ENCODE results near the gene FCER2.
"Not testable (repeated sequence)": the region's sequence is repeated elsewhere in the genome, so short reads cannot be mapped to it uniquely, and the experiment has no call there.

The FCER2 gene

GRCh38 chr19:7646426-7646700, 55.6 kb downstream of the FCER2 start:
- no peak overlapping the region for H3K4me3 ChIP-seq (ENCODE audit: control insufficient read depth, low read depth, low read length)
- no peak for TF ChIP-seq CTCF (IDR thresholded peaks at IDR 0.05; ENCODE audit: control insufficient read depth, insufficient read depth, low read depth, low read length, missing control alignments)
- no peak for DNase-seq (ENCODE audit: low read depth)

GRCh38 chr19:7645656-7646425, 56.1 kb downstream of the FCER2 start:
- no peak overlapping the region for H3K4me3 ChIP-seq (ENCODE audit: control insufficient read depth, low read depth, low read length)
- no peak for DNase-seq (ENCODE audit: low read depth)
- no peak for TF ChIP-seq CTCF (IDR thresholded peaks at IDR 0.05; ENCODE audit: control insufficient read depth, insufficient read depth, low read depth, low read length, missing control alignments)

GRCh38 chr19:7645163-7645562, 56.8 kb downstream of the FCER2 start:
- no peak for DNase-seq (ENCODE audit: low read depth)
- H3K4me3 ChIP-seq (ENCODE audit: control insufficient read depth, low read depth, low read length): no peak overlapping the region
- no peak for TF ChIP-seq CTCF (IDR thresholded peaks at IDR 0.05; ENCODE audit: control insufficient read depth, insufficient read depth, low read depth, low read length, missing control alignments)

GRCh38 chr19:7644550-7644877, 57.4 kb downstream of the FCER2 start:
- no peak for DNase-seq (ENCODE audit: low read depth)
- no peak for TF ChIP-seq CTCF (IDR thresholded peaks at IDR 0.05; ENCODE audit: control insufficient read depth, insufficient read depth, low read depth, low read length, missing control alignments)

GRCh38 chr19:7643629-7644549, 58.0 kb downstream of the FCER2 start:
- not testable (repeated sequence) for H3K4me3 ChIP-seq (ENCODE audit: control insufficient read depth, low read depth, low read length)

More at GRCh38 chr19:7644550-7644877, 57.4 kb downstream of the FCER2 start:
- no peak overlapping the region for H3K4me3 ChIP-seq (ENCODE audit: control insufficient read depth, low read depth, low read length)

GRCh38 chr19:7643031-7643415, 58.9 kb downstream of the FCER2 start:
- no peak overlapping the region for H3K4me3 ChIP-seq (ENCODE audit: control insufficient read depth, low read depth, low read length)
- no peak for DNase-seq (ENCODE audit: low read depth)
- no peak for TF ChIP-seq CTCF (IDR thresholded peaks at IDR 0.05; ENCODE audit: control insufficient read depth, insufficient read depth, low read depth, low read length, missing control alignments)

More at GRCh38 chr19:7643629-7644549, 58.0 kb downstream of the FCER2 start:
- not testable (repeated sequence) for DNase-seq (ENCODE audit: low read depth)
